Hair follicular keratinocyte (primary cell): ENCODE measurements around the gene SLC39A8. TPM values are rescaled to one million over a fixed set of nuclear protein-coding genes. Genes with fewer than 3 reads are reported as not detected.

ENCODE experiments used
- total RNA-seq: library from RNA; depleted of rRNA; stranded (reverse); fragments of >200 nt; gene quantifications from 2 replicates; pipeline ENCODE4 v1.2.3, GENCODE V29; 2015

The SLC39A8 gene
- 12.2 and 19.3 TPM in 2 replicates for total RNA-seq

DNA sequence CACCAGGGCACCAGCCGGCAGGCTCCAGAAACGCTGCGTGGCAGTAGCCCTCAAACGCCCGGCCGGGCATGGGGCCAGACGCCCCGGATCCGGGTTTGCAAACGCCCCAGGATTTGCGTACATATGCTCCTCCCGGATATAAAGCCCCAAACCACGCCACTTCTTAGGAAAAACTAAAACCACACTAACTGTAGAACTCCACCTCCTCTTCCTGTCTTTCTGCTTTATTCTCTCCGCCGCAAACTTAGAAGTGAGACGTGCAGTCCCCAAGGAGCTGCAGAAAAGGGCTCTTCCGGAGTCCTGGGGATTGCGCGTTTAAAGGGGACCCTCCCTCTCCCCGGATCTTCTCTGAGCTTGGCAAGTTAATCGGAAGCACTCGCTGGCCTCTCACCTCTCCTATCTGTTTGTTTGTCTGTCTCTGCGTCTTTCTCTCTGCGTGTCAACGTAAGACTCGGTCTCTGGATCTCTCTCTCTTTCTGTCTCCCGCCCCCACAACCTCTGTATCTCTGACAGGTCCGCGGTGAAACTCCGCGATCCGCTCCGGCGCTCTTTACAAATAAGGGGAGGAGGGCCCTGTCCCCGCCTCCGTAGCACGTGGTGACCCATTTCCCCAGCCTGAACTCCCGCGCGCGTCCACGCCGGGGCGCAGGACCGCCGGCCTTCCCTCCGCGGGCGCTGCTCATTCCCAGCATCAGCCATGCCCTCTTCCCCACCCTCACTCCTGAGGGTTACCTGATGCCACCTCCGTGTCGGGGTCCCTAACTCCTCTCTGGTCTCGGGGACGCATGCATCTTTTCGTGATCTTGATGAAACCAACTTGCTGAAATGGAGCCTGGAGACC, at the start of gene SLC39A8:
Gene SLC39A8 (minus strand): TSS at position 529 of the 841 bp plus-strand sequence. CDS start 820 bp downstream, outside the sequence.

Other genes starting within 250 kb of the SLC39A8 start
- 44.2 and 46.9 TPM in 2 replicates for gene NFKB1, start 155.9 kb upstream of the SLC39A8 start, total RNA-seq